Adrenal gland (tissue), 5 donors: ENCODE results near the gene TTLL1.

Experiments used
- CTCF ChIP-seq, 6 experiments: fragments of 450-650 bp in 4 of 6; fragments of 200-600 bp in 2 of 6; sonication (generic) in 1 of 6; IDR thresholded peaks; 1 replicate in 5 of 6; 2 replicates in 1 of 6; pipeline versions ENCODE4 v1.5.1 to v1.8.0; 2016 to 2021; ENCODE audit warnings: antibody characterized with exemption in 6 of 6, mild to moderate bottlenecking in 2 of 6, moderate library complexity in 1 of 6
- POLR2A ChIP-seq, 2 donors: fragments of 450-650 bp; IDR thresholded peaks; one replicate each; pipeline ENCODE4 v1.6.1; 2017; ENCODE audit warnings: antibody characterized with exemption in 2 of 2, mild to moderate bottlenecking in 2 of 2, moderate library complexity in 1 of 2
- donor health status: DM: no; HTN: no; CAD: no.

- TF ChIP-seq CTCF (IDR thresholded peaks at IDR 0.05) (no peak), POLR2A (IDR thresholded peaks at IDR 0.05) (no peak)
These were observed 76.8 kb downstream of the TTLL1 start for GRCh38 chr22:43012390-43012789.
